Esophagus muscularis mucosa (tissue), 3 donors: ENCODE data around the gene ALDH18A1.

Source experiments
- CTCF ChIP-seq, 3 experiments: fragments of 200-600 bp in 2 of 3; fragments of 450-650 bp in 1 of 3; sonication (generic) in 2 of 3; IDR thresholded peaks; one replicate each; pipeline ENCODE4 v1.5.1; 2017 to 2019; ENCODE audit warnings: antibody characterized with exemption in 3 of 3, mild to moderate bottlenecking in 2 of 3, moderate library complexity in 1 of 3
- POLR2AphosphoS5 ChIP-seq, 2 donors: sonication (generic); formaldehyde crosslinking; IDR thresholded peaks; one replicate each; pipeline ENCODE4 v1.6.1; 2017; ENCODE audit warnings: antibody characterized with exemption in 2 of 2

- TF ChIP-seq CTCF (IDR thresholded peaks at IDR 0.05) (no peak), POLR2AphosphoS5 (IDR thresholded peaks at IDR 0.05) (no peak)
Measured at GRCh38 chr10:95561864-95562177, 94.7 kb downstream of the ALDH18A1 start.
